Keratinocyte (primary cell): Measurements from ENCODE around the gene CCDC97. TPM values are rescaled to one million over a fixed set of nuclear protein-coding genes. Genes with fewer than 3 reads are reported as not detected.

Experiments used
- DNase-seq: peaks from one replicate; pipeline ENCODE4 v3.0.0-alpha.2; 2011; ENCODE audit warnings: low read depth, missing footprints, low spot score
- FAIRE-seq: peaks from 2 replicates; lab custom pipeline; 2011; peaks lifted over from hg19 to GRCh38; lab: Jason Lieb, UNC
- H2AFZ ChIP-seq: 2 replicates; pipeline ENCODE4 v1.6.0; 2012; ENCODE audit warnings: low read length, control low read depth, inconsistent platforms; ENCODE audit not compliant: control insufficient read depth
- H3K27ac ChIP-seq: 2 replicates; pipeline ENCODE4 v1.5.1; 2011; ENCODE audit warnings: low read length; ENCODE audit not compliant: control insufficient read depth, insufficient read depth
- H3K27me3 ChIP-seq: 3 replicates; pipeline ENCODE4 v1.6.0; 2011; ENCODE audit warnings: low read length; ENCODE audit not compliant: control insufficient read depth, insufficient read depth; ENCODE audit errors: extremely low read depth
- H3K36me3 ChIP-seq, 2 experiments: 2 replicates in 1 of 2; 3 replicates in 1 of 2; pipeline ENCODE4 v1.5.1; 2011; ENCODE audit warnings: low read length in 2 of 2, mild to moderate bottlenecking in 1 of 2; ENCODE audit not compliant: control insufficient read depth in 2 of 2, insufficient read depth in 2 of 2; ENCODE audit errors: extremely low read depth in 1 of 2
- H3K4me1 ChIP-seq: 3 replicates; pipeline ENCODE4 v1.5.1; 2011; ENCODE audit warnings: low read length; ENCODE audit not compliant: control insufficient read depth, insufficient read depth; ENCODE audit errors: extremely low read depth
- H3K4me2 ChIP-seq: 3 replicates; pipeline ENCODE4 v1.6.0; 2011; ENCODE audit warnings: low read depth, low read length; ENCODE audit not compliant: control insufficient read depth, insufficient read depth; ENCODE audit errors: extremely low read depth
- H3K4me3 ChIP-seq, 3 experiments: fragments of 200-600 bp in 1 of 3; sonication (generic) in 1 of 3; 2 replicates in 2 of 3; 3 replicates in 1 of 3; pipeline ENCODE4 v1.5.1; 2011 to 2016; ENCODE audit warnings: low read length in 3 of 3, mild to moderate bottlenecking in 3 of 3, control low read depth in 2 of 3, inconsistent platforms in 1 of 3, low read depth in 1 of 3, mixed read lengths in 1 of 3, mixed run types in 1 of 3, moderate library complexity in 1 of 3; ENCODE audit not compliant: control insufficient read depth in 2 of 3, insufficient read depth in 2 of 3; ENCODE audit errors: extremely low read depth in 1 of 3
- H3K79me2 ChIP-seq: 2 replicates; pipeline ENCODE4 v1.6.0; 2012; ENCODE audit warnings: low read length; ENCODE audit not compliant: control insufficient read depth, insufficient read depth
- H3K9ac ChIP-seq: 3 replicates; pipeline ENCODE4 v1.6.0; 2011; ENCODE audit warnings: low read length; ENCODE audit not compliant: control insufficient read depth, insufficient read depth; ENCODE audit errors: extremely low read depth
- H3K9me1 ChIP-seq: 3 replicates; pipeline ENCODE4 v1.6.0; 2011; ENCODE audit warnings: low read length; ENCODE audit not compliant: control insufficient read depth, insufficient read depth; ENCODE audit errors: extremely low read depth
- H3K9me3 ChIP-seq: 2 replicates; pipeline ENCODE4 v1.5.1; 2012; ENCODE audit warnings: low read depth, low read length; ENCODE audit not compliant: control insufficient read depth
- H4K20me1 ChIP-seq: 3 replicates; pipeline ENCODE4 v1.6.0; 2011; ENCODE audit warnings: low read length; ENCODE audit not compliant: control insufficient read depth, insufficient read depth; ENCODE audit errors: extremely low read depth
- EZH2 ChIP-seq: IDR thresholded peaks from one replicate; pipeline ENCODE4 v1.6.1; 2012; ENCODE audit warnings: inconsistent platforms, mild to moderate bottlenecking, low read length, moderate library complexity
- dilution Hi-C: fragments of 300-500 bp; cut with MboI; formaldehyde crosslinking; loops from one replicate; pipeline ENCODE4 v1.7.0; 2020; ENCODE audit warnings: low sequenced_read_pairs; ENCODE audit not compliant: extremely low pct_ligation_motif_present
- polyA plus RNA-seq, 5 experiments: library from polyadenylated mRNA; depleted of rRNA in 3 of 5; stranded (reverse) in 3 of 5; stranded (forward) in 1 of 5; unstranded in 1 of 5; fragments of >200 nt; gene quantifications; 1 replicate in 1 of 5; 2 replicates in 3 of 5; 3 replicates in 1 of 5; pipeline versions ENCODE4 v1.2.1 to v1.2.3, GENCODE V29; 2011 to 2012; ENCODE audit warnings: missing spikeins in 2 of 5, low read depth in 1 of 5, low replicate concordance in 1 of 5
- TF ChIP-seq, protein P1 (sequence below), 3 experiments: IDR thresholded peaks in 1 of 3; conservative IDR thresholded peaks in 1 of 3; optimal IDR thresholded peaks in 1 of 3; 2 replicates in 2 of 3; 3 replicates in 1 of 3; pipeline versions ENCODE3 to v1.5.1; 2011; ENCODE audit warnings: low read length in 3 of 3, mild to moderate bottlenecking in 3 of 3, moderate library complexity in 2 of 3, control low read depth in 1 of 3, inconsistent platforms in 1 of 3; ENCODE audit not compliant: insufficient read depth in 2 of 3; ENCODE audit errors: extremely low read depth in 1 of 3

The CCDC97 gene
- polyA plus RNA-seq, 1 donor (not counting 4 experiments of a cell fraction or from before 2014, with no cell fraction given): 6.8 TPM

DNA sequence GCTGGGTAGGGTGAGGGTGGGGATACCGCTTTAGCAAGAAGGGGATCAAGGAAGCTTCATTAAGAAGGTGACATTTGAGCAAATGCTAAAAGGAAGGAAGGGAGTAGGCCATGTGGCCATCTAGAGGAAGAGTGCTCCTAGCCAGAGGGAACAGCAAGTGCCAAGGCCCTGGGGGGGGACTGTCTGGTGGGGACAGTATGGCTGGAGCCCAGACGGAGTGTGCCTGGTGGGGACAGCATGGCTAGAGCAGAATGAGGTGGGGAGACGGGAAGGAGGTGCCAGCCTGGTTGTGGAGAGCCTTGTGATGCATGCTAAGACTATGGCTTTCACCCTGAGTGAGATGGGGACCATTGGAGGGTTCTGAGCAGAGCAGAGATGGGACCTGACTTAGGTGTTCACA lies 45.8 kb downstream of the CCDC97 start:
- Histone ChIP-seq H3K79me2 (peaks cover 22% of the 10 kb centered on the region), H3K36me3 (no peaks in the 10 kb centered on the region), H3K4me1 (peaks cover 3% of the 10 kb centered on the region), H3K9me1 (no peaks in the 10 kb centered on the region), H3K27me3 (no peaks in the 10 kb centered on the region), H3K9me3 (no peaks in the 10 kb centered on the region), H3K9ac (no peak overlapping the region), H4K20me1 (peaks cover 2% of the 10 kb centered on the region), H3K4me2 (no peak overlapping the region), H3K4me3 (no peak overlapping the region), H3K27ac (no peak overlapping the region), H2AFZ (no peak overlapping the region)
- no peak for FAIRE-seq
- dilution Hi-C loops: no loop called here
- no peak for TF ChIP-seq EZH2
- TF ChIP-seq, protein P1, sequence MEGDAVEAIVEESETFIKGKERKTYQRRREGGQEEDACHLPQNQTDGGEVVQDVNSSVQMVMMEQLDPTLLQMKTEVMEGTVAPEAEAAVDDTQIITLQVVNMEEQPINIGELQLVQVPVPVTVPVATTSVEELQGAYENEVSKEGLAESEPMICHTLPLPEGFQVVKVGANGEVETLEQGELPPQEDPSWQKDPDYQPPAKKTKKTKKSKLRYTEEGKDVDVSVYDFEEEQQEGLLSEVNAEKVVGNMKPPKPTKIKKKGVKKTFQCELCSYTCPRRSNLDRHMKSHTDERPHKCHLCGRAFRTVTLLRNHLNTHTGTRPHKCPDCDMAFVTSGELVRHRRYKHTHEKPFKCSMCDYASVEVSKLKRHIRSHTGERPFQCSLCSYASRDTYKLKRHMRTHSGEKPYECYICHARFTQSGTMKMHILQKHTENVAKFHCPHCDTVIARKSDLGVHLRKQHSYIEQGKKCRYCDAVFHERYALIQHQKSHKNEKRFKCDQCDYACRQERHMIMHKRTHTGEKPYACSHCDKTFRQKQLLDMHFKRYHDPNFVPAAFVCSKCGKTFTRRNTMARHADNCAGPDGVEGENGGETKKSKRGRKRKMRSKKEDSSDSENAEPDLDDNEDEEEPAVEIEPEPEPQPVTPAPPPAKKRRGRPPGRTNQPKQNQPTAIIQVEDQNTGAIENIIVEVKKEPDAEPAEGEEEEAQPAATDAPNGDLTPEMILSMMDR (optimal IDR thresholded peaks at IDR 0.05 in 1 of 3, IDR thresholded peaks at IDR 0.05 in 1 of 3, conservative IDR thresholded peaks at IDR 0.05 in 1 of 3; ENCODE audit: extremely low read depth in 1 of 3, insufficient read depth in 2 of 3, low read length in 3 of 3): no peak
- DNase-seq: no peak

DNA sequence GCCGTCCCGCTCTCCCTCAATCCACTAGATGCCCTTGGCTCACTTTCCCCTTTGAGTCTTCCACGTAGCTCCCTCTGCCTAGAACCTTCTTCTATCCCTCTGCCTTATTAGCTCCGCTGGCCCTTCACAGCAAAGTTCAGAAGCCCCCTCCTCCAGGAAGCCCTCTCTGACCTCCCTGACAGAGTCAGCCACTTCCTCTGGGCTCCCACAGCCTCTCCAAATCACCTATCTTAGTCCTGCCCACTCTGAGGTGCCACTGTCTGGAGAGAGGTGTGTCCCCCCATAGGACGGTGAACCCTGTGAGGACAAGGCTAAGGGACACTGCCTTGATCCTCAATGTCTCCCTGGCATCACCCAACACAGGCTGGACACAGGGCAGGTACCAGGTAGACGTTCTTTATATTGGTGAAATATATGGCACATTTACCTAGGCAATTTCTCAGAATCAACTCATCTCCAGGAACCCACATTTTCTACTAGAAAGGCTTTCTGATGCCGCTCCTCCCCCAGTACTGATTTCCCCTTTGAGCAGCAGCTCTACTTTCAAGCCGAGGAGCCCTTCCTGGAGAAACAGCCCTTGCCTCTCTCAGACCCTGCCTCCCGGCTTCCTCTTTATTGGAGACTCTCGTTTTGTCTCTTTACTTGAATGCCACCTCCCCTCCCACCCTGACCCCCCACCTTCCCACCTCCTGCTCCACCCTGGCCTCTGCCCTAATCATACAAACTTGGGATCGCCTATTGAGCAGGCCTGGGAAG lies 47.2 kb downstream of the CCDC97 start:
- Histone ChIP-seq H3K79me2 (peaks cover 10% of the 10 kb centered on the region), H3K9me3 (no peaks in the 10 kb centered on the region), H4K20me1 (no peaks in the 10 kb centered on the region), H2AFZ (no peak overlapping the region), H3K27me3 (no peaks in the 10 kb centered on the region), H3K4me2 (no peak overlapping the region), H3K27ac (no peak overlapping the region), H3K36me3 (no peaks in the 10 kb centered on the region), H3K4me3 (no peak overlapping the region), H3K9me1 (no peaks in the 10 kb centered on the region), H3K9ac (no peak overlapping the region), H3K4me1 (no peaks in the 10 kb centered on the region)
- dilution Hi-C loops: no loop called here
- DNase-seq: no peak
- TF ChIP-seq, protein P1 (optimal IDR thresholded peaks at IDR 0.05 in 1 of 3, IDR thresholded peaks at IDR 0.05 in 1 of 3, conservative IDR thresholded peaks at IDR 0.05 in 1 of 3; ENCODE audit: extremely low read depth in 1 of 3, insufficient read depth in 2 of 3, low read length in 3 of 3): no peak
- TF ChIP-seq EZH2: no peak
- no peak for FAIRE-seq
